Nephron progenitor cell (in vitro differentiated cells): ENCODE measurements around the gene SHC1.
A peak's percentile ranks its signal among the peaks of the same experiment; 100 is the strongest.

Source experiments
- DNase-seq: peaks from one replicate; pipeline ENCODE4 v3.0.0; 2021
- H3K27ac Mint-ChIP-seq: 2 replicates; pipeline ENCODE4 v1.8.0; 2021; ENCODE audit warnings: mild to moderate bottlenecking, moderate library complexity, mixed read lengths
- H3K27me3 Mint-ChIP-seq: 2 replicates; pipeline ENCODE4 v1.8.0; 2021; ENCODE audit warnings: mild to moderate bottlenecking, low read depth, mixed read lengths; ENCODE audit not compliant: poor library complexity
- H3K36me3 Mint-ChIP-seq: 2 replicates; pipeline ENCODE4 v1.8.0; 2021; ENCODE audit warnings: low read depth, mixed read lengths
- H3K4me1 Mint-ChIP-seq: 2 replicates; pipeline ENCODE4 v1.8.0; 2021; ENCODE audit warnings: mixed read lengths
- H3K4me3 Mint-ChIP-seq: 2 replicates; pipeline ENCODE4 v1.8.0; 2021; ENCODE audit warnings: mild to moderate bottlenecking, moderate library complexity, mixed read lengths
- H3K9me3 Mint-ChIP-seq: 2 replicates; pipeline ENCODE4 v1.8.0; 2021; ENCODE audit warnings: mild to moderate bottlenecking, moderate library complexity, mixed read lengths
- TF ChIP-seq, protein P1 (sequence below): fragments of 200-600 bp; sonication (generic); IDR thresholded peaks from 2 replicates; pipeline ENCODE4 v1.5.0; 2021; ENCODE audit warnings: antibody characterized with exemption

Gene SHC1

DNA sequence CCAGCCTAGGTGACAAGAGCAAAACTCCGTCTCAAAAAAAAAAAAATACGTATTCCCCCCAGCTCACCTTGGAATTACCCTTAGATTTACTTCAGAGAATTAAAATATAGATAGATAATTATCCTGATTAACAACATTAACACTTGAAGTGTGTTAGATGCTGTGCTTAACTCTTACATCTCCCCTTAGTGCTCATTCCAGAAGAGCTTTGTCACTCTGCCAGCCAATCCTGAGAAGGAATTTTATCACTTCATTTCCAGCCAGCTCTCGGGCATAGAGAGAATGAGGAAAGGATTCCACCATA is 1.6 kb upstream of the SHC1 start:
- H3K4me1 Mint-ChIP-seq, result peaks cover 50% of the 10 kb centered on the region
- TF ChIP-seq, protein P1, sequence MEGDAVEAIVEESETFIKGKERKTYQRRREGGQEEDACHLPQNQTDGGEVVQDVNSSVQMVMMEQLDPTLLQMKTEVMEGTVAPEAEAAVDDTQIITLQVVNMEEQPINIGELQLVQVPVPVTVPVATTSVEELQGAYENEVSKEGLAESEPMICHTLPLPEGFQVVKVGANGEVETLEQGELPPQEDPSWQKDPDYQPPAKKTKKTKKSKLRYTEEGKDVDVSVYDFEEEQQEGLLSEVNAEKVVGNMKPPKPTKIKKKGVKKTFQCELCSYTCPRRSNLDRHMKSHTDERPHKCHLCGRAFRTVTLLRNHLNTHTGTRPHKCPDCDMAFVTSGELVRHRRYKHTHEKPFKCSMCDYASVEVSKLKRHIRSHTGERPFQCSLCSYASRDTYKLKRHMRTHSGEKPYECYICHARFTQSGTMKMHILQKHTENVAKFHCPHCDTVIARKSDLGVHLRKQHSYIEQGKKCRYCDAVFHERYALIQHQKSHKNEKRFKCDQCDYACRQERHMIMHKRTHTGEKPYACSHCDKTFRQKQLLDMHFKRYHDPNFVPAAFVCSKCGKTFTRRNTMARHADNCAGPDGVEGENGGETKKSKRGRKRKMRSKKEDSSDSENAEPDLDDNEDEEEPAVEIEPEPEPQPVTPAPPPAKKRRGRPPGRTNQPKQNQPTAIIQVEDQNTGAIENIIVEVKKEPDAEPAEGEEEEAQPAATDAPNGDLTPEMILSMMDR, result no peak
- no peak overlapping the region for H3K4me3 Mint-ChIP-seq
- H3K9me3 Mint-ChIP-seq, result no peaks in the 10 kb centered on the region
- no peaks in the 10 kb centered on the region for H3K27me3 Mint-ChIP-seq
- peaks cover 13% of the 10 kb centered on the region for H3K36me3 Mint-ChIP-seq
- H3K27ac Mint-ChIP-seq, result no peak overlapping the region
- DNase-seq, result no peak

DNA sequence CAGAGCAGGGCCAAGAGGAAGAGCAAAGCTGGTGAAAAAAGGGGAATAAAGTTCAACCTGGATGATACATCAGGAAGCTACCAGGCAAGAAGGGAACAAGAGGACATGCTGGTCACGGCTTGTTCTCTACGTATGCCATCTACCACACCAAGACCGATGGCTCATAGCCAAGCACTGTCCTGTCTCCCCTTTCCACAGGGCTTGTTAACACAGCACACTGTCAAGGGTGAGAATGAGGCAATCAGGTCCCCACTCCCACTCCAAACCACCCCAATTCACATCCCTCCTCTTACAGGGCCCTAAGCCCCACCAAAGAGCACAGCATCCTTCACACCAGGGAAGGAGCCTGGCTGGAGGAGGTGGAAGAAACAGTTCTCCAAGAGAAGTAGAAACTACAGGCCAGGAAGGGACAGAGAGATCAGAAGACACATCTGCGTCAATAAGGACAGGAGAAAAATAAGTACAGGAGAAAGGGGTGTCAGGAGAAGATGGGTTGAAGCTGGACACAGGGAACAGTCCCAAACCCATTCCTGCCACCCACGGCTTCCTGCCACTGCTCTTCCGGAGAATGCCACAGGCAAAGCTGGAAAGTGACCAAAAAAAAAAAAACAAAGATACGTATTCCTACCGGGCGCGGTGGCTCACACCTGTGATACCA is 923 bp upstream of the SHC1 start:
- TF ChIP-seq, protein P1, result no peak
- peak overlapping the region; percentile 88 for H3K4me3 Mint-ChIP-seq
- DNase-seq, result no peak
- peaks cover 52% of the 10 kb centered on the region for H3K4me1 Mint-ChIP-seq
- no peaks in the 10 kb centered on the region for H3K9me3 Mint-ChIP-seq
- peaks cover 20% of the 10 kb centered on the region for H3K36me3 Mint-ChIP-seq
- no peaks in the 10 kb centered on the region for H3K27me3 Mint-ChIP-seq
- peak overlapping the region; percentile 95 for H3K27ac Mint-ChIP-seq

DNA sequence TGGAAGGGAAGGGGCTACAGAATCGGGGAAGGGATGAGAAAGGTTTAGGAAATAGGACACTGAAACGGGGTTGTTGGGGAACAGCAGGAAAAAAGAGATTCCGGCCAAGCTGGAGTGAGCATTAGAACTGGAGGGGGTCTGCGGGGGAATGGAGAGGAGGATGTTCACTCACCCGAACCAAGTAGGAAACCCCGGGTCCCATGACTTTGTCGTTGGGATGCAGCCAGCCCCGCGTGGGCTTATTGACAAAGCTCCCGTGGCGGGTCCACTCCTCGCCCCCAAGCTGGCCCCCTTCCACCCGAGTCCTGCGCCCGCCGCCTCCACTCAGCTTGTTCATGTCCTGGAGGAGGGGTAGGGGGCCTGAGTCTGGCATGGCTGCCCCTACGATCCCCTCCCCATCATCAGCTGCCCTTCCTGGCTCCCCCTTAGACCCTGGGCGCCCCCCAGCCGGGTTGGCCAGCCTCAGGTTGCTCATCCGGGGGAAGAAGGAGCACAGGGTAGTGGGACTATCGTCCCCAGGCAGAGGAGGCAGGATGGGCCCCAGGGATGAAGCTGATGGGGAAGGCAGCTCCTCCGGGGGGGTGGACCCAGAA is 591 bp downstream of the SHC1 start:
- no peak for DNase-seq
- Mint-ChIP-seq H3K9me3 (no peaks in the 10 kb centered on the region), H3K27me3 (no peaks in the 10 kb centered on the region), H3K4me3 (peak overlapping the region; percentile 88), H3K4me1 (peaks cover 52% of the 10 kb centered on the region), H3K27ac (peak overlapping the region; percentile 69), H3K36me3 (peaks cover 29% of the 10 kb centered on the region)
- TF ChIP-seq, protein P1, result no peak

DNA sequence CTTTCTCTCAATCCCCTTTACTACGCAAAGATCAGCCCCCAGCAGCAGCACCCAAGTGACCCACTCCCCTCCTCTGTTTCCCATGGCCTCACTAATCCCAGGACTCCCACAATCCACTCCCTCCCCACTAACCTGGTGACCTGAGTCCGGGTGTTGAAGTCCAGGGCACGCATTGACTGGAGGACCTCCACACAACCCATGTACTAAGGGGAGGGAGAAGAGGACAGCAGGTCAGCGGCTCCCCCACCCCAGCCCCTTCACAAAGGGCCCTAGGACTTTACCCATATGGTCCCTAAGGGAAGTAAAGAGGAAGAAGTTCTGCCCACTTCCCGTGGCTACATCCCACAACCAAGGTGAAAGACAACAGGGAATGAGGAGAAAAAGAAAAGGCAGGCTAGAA is 1.3 kb downstream of the SHC1 start:
- peak overlapping the region; percentile 88 for H3K4me3 Mint-ChIP-seq
- peaks cover 34% of the 10 kb centered on the region for H3K36me3 Mint-ChIP-seq
- H3K27me3 Mint-ChIP-seq, result no peaks in the 10 kb centered on the region
- no peaks in the 10 kb centered on the region for H3K9me3 Mint-ChIP-seq
- TF ChIP-seq, protein P1, result no peak
- DNase-seq, result no peak
- H3K4me1 Mint-ChIP-seq, result peaks cover 52% of the 10 kb centered on the region
- peak overlapping the region; percentile 69 for H3K27ac Mint-ChIP-seq

DNA sequence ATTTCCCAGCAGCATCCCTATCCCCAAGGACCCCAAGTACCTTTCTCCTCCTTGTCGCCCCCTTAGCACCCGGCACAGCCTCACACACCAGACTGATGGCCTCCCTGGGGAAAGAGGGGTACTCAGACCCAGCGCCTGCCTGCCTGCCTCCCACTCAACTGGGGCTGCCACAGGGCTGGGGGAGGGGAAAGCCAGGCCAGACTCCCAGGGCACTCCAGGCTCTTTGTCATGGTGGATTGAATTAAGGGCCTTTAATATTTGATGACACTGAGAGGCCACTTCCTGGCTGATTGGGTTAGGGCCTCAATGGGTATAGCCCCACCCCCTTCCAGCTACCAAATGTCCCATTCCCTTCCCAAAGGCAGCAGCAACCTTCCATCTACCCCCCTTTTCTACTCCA is 1.8 kb downstream of the SHC1 start:
- DNase-seq, result no peak
- peak overlapping the region; percentile 88 for H3K4me3 Mint-ChIP-seq
- H3K9me3 Mint-ChIP-seq, result no peaks in the 10 kb centered on the region
- H3K27ac Mint-ChIP-seq, result peak overlapping the region; percentile 85
- TF ChIP-seq, protein P1, result no peak
- peaks cover 39% of the 10 kb centered on the region for H3K36me3 Mint-ChIP-seq
- H3K27me3 Mint-ChIP-seq, result no peaks in the 10 kb centered on the region
- peaks cover 57% of the 10 kb centered on the region for H3K4me1 Mint-ChIP-seq
